GM03348 (cell line): Measurements from ENCODE around the gene MED13L.

Experiments
- DNase-seq: peaks from one replicate; pipeline ENCODE4 v3.0.0; 2012; ENCODE audit warnings: low spot score

MED13L gene

DNA sequence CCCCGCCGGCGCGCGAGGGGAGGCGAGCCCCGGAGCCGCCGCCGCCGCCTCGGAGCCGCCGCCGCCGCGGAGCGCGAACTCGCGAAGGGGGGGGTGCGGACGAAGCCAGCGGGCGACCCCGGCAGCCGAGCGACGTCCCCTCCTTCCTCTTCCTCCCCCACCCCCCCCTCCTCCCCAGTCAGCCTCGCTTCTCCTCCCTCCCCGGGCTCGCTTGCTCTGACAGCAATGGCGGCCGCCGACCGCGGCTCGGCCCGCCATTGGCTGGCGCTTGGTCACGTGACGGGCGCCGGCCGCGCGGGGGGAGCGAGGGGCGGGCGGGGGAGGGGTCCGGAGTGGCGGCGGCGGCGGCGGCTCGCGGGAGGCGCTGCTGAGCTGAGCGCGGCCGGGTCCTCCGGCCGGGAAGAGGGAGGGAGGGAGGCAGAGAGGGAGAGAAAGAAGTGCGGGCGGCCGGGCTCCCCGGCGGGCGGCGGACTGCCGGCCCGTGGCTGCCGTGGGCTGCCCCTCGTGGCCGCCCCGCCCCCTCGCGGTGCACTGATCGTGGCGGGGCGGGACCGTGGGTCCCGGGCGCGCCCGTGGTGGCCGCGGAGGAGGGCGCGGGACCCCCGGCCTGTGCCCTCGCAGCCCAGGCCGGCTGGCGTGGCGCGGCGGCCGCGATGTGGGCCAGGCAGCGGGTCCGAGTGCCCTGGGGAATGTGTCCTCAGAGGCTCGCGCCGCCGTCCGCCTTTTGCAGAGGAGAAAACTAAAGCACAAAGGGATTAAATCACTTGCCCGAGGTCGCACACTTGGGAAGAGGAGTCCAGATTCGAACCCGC is at the start of gene MED13L:
Gene MED13L (minus strand): TSS at position 227 of the 812 bp plus-strand sequence. CDS start 562 bp downstream, outside the sequence.
- DNase-seq: peak; percentile 99

GRCh38 chr12:116325336-116325664 is 47.8 kb upstream of the MED13L start:
- no peak for DNase-seq

- no peak for DNase-seq
These were observed 47.3 kb upstream of the MED13L start for GRCh38 chr12:116324654-116325335.

- no peak for DNase-seq
These were observed 46.2 kb upstream of the MED13L start for GRCh38 chr12:116323406-116324386.

DNA sequence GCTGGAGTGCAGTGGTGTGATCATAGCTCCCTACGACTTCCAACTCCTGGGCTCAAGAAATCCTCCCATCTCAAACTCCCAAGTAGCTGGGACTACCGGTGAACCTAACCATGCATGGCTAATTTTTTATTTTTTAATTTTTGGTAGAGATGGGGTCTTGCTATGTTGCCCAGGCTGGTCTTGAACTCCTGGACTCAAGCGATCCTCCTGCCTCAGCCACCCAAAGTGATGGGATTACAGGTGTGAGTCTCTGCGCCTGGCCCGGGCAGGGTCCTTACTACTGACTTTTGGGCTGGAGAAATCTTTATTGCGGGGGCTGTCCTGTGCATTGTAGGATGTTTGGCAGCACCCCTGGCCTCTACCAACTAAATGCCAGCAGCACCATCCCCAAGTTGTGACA is 44.4 kb upstream of the MED13L start:
- no peak for DNase-seq

GRCh38 chr12:116320791-116321217 is 43.3 kb upstream of the MED13L start:
- DNase-seq: no peak

DNA sequence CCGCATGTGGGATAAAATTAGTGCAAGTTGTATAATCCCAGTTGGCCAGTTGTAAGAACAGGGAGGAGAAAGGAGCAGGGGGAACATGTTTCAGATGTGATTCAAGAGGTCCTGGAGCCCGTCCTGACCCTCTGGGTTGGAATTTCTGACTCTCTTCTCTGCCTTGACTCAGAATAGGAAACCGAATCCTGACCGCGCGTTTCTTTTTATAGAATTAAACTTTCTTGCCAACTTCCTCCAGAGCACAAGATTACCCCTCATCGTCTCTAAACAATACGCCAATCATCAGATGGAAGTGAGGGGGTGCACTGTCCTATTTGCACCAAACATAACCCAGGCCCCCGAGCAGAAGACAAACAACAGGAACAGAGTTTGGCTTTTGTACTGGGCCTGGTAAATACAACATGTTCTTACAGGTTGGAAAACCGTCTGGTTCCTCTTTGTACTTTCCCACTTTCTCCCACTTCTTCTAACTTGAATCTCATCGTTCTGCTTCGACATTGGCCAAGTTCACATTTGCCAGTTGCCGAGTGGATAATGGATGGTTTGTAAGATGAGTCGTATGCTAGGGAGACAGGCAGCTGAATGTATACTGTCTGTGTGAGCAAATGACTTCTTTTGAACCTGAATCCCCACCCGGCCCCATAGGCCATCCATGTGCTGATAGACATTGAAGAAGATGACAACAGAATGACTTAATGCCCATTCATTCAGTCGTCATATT is 42.6 kb upstream of the MED13L start:
- DNase-seq: peak; percentile 88

DNA sequence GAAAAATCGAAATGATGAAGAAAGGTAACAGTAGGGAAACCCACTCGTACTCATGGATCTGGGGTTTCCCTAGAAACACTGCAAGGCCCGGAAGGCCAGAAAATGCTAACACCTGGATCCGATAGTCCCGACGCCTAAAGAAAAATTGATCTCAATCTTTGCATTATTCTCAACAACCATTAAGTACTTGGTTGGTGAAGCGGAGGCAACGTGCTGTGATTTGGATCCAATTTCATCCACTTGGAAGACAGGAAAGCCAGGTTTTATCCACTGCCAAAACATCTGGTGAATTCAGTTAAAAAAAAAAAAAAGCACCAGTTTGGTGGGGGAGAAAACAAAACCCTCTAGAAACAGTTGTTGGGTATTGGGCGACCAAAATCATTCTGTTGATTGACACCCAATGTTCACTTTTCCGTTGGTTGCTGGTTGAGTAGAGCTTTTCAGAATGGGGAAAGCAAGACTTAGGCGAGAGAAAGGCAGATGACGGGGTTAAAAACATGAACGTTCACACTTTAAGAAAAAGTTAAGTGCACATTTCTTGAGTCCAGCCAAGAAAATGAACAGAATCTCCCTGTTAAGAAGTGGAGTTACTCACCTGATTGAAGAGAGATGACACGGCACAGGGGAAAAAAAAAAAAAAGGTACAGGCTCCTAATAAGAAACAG is 41.9 kb upstream of the MED13L start:
- DNase-seq: peak; percentile 37

- DNase-seq: no peak
These were observed 41.2 kb upstream of the MED13L start for GRCh38 chr12:116318576-116319232.

GRCh38 chr12:116317986-116318575 is 40.6 kb upstream of the MED13L start:
- DNase-seq: no peak

DNA sequence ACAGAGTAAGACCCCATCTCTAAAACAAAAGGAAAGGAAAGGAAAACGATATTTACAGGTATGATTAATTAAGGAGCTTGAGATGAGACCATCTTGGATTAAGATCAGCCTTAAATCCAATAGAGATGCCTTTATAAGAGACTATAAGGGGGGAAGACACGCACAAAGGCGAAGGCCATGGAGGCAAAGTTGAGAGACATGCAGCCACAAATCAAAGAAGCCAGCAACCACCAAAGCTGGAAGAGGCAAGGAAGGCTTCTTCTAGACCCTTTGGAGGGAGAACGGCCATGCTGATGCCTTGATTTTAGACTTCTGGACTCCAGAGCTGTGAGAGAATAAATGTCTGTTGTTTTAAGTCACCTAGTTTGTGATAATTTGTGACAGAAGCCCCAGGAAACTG is 39.6 kb upstream of the MED13L start:
- DNase-seq: no peak

DNA sequence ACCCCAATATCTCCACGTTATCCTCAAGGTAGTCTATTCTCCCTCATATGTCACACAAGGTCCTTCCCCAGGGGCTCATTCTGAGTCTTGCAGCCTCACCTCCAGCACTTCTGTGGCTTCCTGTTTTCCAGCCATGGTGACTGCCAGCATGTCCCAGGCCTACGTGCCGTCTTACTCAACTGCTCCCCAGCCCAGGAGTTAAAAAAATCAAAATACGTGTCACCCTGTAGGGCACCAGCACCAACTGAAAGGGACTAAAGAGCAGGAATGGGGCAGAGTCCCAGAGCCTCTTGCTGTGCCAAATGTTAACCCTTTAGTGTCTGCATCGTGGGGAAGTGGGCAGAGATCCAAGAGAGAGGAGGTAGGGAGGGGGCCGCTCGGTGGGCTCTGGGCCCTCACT is 37.0 kb upstream of the MED13L start:
- no peak for DNase-seq

- no peak for DNase-seq
These were observed 35.9 kb upstream of the MED13L start for GRCh38 chr12:116313194-116313927.

DNA sequence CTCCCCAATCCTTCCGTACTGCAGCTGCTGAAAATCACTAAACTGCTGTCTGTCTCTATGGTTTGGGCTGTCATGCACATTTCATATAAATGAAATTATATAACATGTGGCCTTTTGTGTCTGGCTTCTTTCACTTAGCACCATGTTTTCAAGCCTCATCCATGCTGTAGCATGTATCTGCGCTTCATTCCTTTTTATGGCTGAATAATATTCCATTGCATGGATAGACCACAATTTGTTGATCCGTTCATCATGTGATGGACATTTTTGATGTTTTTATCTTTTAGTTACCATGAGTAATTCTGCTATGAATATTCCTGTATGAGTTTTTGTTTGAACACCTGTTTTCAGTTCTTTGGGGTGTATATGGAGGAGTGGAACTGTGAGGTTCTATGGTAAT is 32.6 kb upstream of the MED13L start:
- DNase-seq: no peak

DNA sequence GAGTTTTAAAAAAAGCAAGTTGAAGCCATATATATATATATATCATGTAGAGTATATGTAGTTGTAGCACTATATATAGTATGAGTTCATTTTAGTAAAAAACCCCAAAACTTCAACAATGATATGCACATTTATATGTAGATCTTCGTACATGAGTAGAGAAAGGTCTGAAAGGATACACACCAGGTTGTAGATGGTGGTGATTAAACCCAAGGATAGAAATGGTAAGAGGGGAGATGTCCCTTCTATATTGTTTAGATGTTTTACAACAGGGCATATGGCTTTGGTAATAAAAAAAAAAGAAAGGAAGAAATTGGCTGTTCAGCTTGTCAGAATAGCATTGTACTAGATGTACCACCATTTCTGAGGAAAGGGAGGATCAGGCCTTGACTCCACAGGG is 31.9 kb upstream of the MED13L start:
- DNase-seq: no peak

GRCh38 chr12:116308647-116309046 is 31.2 kb upstream of the MED13L start:
- no peak for DNase-seq

DNA sequence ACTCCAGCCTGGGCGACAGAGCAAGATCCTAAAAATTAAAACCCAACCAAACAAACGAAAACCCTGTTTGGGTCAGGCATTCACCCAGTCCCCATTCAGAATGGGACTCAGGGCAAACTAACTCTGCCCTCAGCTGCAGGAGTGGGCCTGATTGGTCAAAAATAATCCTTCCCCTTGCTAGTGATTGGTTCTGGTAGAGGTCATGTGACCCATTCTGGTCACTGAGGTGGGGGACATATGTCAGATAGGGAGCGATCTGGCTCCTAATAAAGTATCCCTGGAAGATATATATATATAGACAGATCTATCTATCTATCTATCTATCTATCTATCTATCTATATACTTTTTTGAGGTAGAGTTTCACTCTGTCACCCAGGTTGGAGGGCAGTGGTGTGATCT is 29.5 kb upstream of the MED13L start:
- DNase-seq: no peak

DNA sequence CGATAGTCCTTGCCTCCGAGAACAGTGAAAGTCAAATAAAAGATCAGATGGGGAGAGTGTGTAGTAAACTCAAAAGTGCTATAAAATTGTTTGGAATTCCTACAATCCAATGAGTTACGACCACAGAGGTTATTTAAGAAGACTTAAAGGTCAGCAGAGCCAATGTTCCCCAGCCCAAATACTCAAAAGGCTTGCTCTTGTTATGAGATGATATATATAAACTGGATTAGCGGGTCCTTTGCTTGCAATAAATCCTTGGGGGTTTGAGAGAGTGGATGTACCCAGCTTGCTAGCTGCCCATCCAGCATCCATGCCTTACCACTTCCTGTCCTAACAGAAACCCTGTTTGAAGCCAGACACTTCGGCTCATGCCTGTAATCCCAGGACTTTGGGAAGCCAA is 29.0 kb upstream of the MED13L start:
- DNase-seq: no peak

GRCh38 chr12:116304621-116305020 is 27.1 kb upstream of the MED13L start:
- DNase-seq: no peak

- peak; percentile 85 for DNase-seq
These were observed 26.4 kb upstream of the MED13L start for GRCh38 chr12:116303929-116304328.
